ENCODE data around the gene MPP3. TPM values are rescaled to one million over a fixed set of nuclear protein-coding genes. Genes with fewer than 3 reads are reported as not detected.
"Not testable (repeated sequence)": the region's sequence is repeated elsewhere in the genome, so short reads cannot be mapped to it uniquely, and the experiment has no call there.

The MPP3 gene
- total RNA-seq, 1 donor from 2014 or later = 22.9 TPM

- Mint-ChIP-seq H3K4me1 (peaks cover 14% of the 10 kb centered on the region), H3K27me3 (ENCODE audit: low read depth) (peaks cover 7% of the 10 kb centered on the region), H3K27ac (no peak overlapping the region), H3K9me3 (no peaks in the 10 kb centered on the region), H3K36me3 (peaks cover 1% of the 10 kb centered on the region), H3K4me3 (no peak overlapping the region)
- TF ChIP-seq CTCF (IDR thresholded peaks at IDR 0.05; ENCODE audit: unreplicated experiment) = no peak
- DNase-seq (ENCODE audit: low spot score in 2 of 2, unreplicated experiment in 2 of 2) = no peak
Observed at GRCh38 chr17:43874293-43874692, 41.3 kb upstream of the MPP3 start.

- H3K27me3 Mint-ChIP-seq (ENCODE audit: low read depth) = peaks cover 9% of the 10 kb centered on the region
- H3K4me3 Mint-ChIP-seq = no peak overlapping the region
- peaks cover 10% of the 10 kb centered on the region for H3K4me1 Mint-ChIP-seq
- H3K9me3 Mint-ChIP-seq = peaks cover under 1% of the 10 kb centered on the region
- H3K36me3 Mint-ChIP-seq = peaks cover 1% of the 10 kb centered on the region
- no peak overlapping the region for H3K27ac Mint-ChIP-seq
- no peak for DNase-seq (ENCODE audit: low spot score in 2 of 2, unreplicated experiment in 2 of 2)
- no peak for TF ChIP-seq CTCF (IDR thresholded peaks at IDR 0.05; ENCODE audit: unreplicated experiment)
Observed at GRCh38 chr17:43873815-43874214, 40.9 kb upstream of the MPP3 start.

- peaks cover 8% of the 10 kb centered on the region for H3K4me1 Mint-ChIP-seq
- H3K4me3 Mint-ChIP-seq = no peak overlapping the region
- H3K9me3 Mint-ChIP-seq = peaks cover 6% of the 10 kb centered on the region
- peaks cover 1% of the 10 kb centered on the region for H3K36me3 Mint-ChIP-seq
- no peak for DNase-seq (ENCODE audit: low spot score in 2 of 2, unreplicated experiment in 2 of 2)
- no peak overlapping the region for H3K27ac Mint-ChIP-seq
- no peak for TF ChIP-seq CTCF (IDR thresholded peaks at IDR 0.05; ENCODE audit: unreplicated experiment)
- H3K27me3 Mint-ChIP-seq (ENCODE audit: low read depth) = peaks cover 16% of the 10 kb centered on the region
Observed at GRCh38 chr17:43873091-43873490, 40.1 kb upstream of the MPP3 start.

- Mint-ChIP-seq H3K4me1 (peaks cover 8% of the 10 kb centered on the region), H3K27me3 (ENCODE audit: low read depth) (peaks cover 25% of the 10 kb centered on the region), H3K9me3 (peaks cover 8% of the 10 kb centered on the region), H3K36me3 (peaks cover 1% of the 10 kb centered on the region), H3K4me3 (peak overlapping the region; percentile 11), H3K27ac (peak overlapping the region; percentile 0)
- DNase-seq (ENCODE audit: low spot score in 2 of 2, unreplicated experiment in 2 of 2) = no peak
- TF ChIP-seq CTCF (IDR thresholded peaks at IDR 0.05; ENCODE audit: unreplicated experiment) = no peak
Observed at GRCh38 chr17:43871946-43872690, 39.2 kb upstream of the MPP3 start.

GRCh38 chr17:43869031-43869430 lies 36.1 kb upstream of the MPP3 start:
- H3K4me3 Mint-ChIP-seq; H3K27ac Mint-ChIP-seq; DNase-seq (ENCODE audit: low spot score in 2 of 2, unreplicated experiment in 2 of 2); H3K36me3 Mint-ChIP-seq: not testable (repeated sequence)
- peaks cover 14% of the 10 kb centered on the region for H3K4me1 Mint-ChIP-seq
- H3K9me3 Mint-ChIP-seq = peaks cover 13% of the 10 kb centered on the region
- peaks cover 30% of the 10 kb centered on the region for H3K27me3 Mint-ChIP-seq (ENCODE audit: low read depth)

GRCh38 chr17:43868226-43868994 lies 35.5 kb upstream of the MPP3 start:
- no peaks in the 10 kb centered on the region for H3K36me3 Mint-ChIP-seq
- H3K4me3 Mint-ChIP-seq = no peak overlapping the region
- peaks cover 30% of the 10 kb centered on the region for H3K27me3 Mint-ChIP-seq (ENCODE audit: low read depth)
- DNase-seq (ENCODE audit: low spot score in 2 of 2, unreplicated experiment in 2 of 2) = no peak
- H3K27ac Mint-ChIP-seq = no peak overlapping the region
- peaks cover 13% of the 10 kb centered on the region for H3K9me3 Mint-ChIP-seq
- no peak for TF ChIP-seq CTCF (IDR thresholded peaks at IDR 0.05; ENCODE audit: unreplicated experiment)
- H3K4me1 Mint-ChIP-seq = peaks cover 14% of the 10 kb centered on the region

All from mesothelial cell of epicardium (in vitro differentiated cells).